Left lung (tissue), 10 donors: ENCODE data around the gene MET. TPM values are rescaled to one million over a fixed set of nuclear protein-coding genes. Genes with fewer than 3 reads are reported as not detected.
"Not testable (repeated sequence)": the region's sequence is repeated elsewhere in the genome, so short reads cannot be mapped to it uniquely, and the experiment has no call there.

Source experiments
- ATAC-seq: fragments of 200-7000 bp; cut with Tn5 transposase; one replicate; pipeline ENCODE4 v1.9.1; 2020; ENCODE audit warnings: moderate library complexity
- DNase-seq, 4 donors: peaks; one replicate each; pipeline ENCODE4 v3.0.0-alpha.2; 2013 to 2020
- H3K27ac ChIP-seq, 2 donors: fragments of 200-600 bp; sonication (generic) in 1 of 2; one replicate each; pipeline versions ENCODE4 v1.5.0 to v1.8.0; 2020 to 2021
- H3K27me3 ChIP-seq, 2 donors: fragments of 200-600 bp; sonication (generic) in 1 of 2; one replicate each; pipeline versions ENCODE4 v1.5.0 to v1.8.0; 2020 to 2021
- H3K36me3 ChIP-seq, 2 donors: fragments of 200-600 bp; sonication (generic) in 1 of 2; one replicate each; pipeline versions ENCODE4 v1.5.0 to v1.8.0; 2020 to 2021
- H3K4me1 ChIP-seq, 2 donors: fragments of 200-600 bp; one replicate each; pipeline ENCODE4 v1.8.0; 2021
- H3K4me3 ChIP-seq, 2 donors: fragments of 200-600 bp; sonication (generic) in 1 of 2; one replicate each; pipeline versions ENCODE4 v1.5.0 to v1.8.0; 2020 to 2021; ENCODE audit warnings: mild to moderate bottlenecking in 1 of 2
- H3K9me3 ChIP-seq, 2 donors: fragments of 200-600 bp; sonication (generic) in 1 of 2; one replicate each; pipeline versions ENCODE4 v1.5.0 to v1.8.0; 2020 to 2021
- CTCF ChIP-seq, 2 donors: fragments of 200-600 bp; sonication (generic) in 1 of 2; IDR thresholded peaks; one replicate each; pipeline versions ENCODE4 v1.5.0 to v1.8.0; 2021; ENCODE audit warnings: antibody characterized with exemption in 2 of 2
- intact Hi-C, 2 donors: fragments of 100-400 bp; cut with DNase I; formaldehyde crosslinking; loops; one replicate each; pipeline versions ENCODE4 v1.11.2 to v1.14.2; 2022
- polyA plus RNA-seq, 6 donors: library from polyadenylated mRNA; unstranded; fragments of 120-200 nt; gene quantifications; one replicate each; pipeline ENCODE4 v1.2.1, GENCODE V29; 2013; ENCODE audit not compliant: insufficient read length in 6 of 6
- total RNA-seq, 2 donors: library from RNA; stranded (reverse); fragmentation: NEBNext Ultra II Directional; extraction: Animal tissue kit (Norgen Biotek cat#: 25700); gene quantifications; one replicate each; pipeline ENCODE4 v1.2.1, GENCODE V29; 2021
- donor health status: DM: no; HTN: yes; CAD: no.
- donor health status: DM: no; HTN: no; CAD: no.

MET gene
- total and polyA plus RNA-seq, 8 donors = 24.7 to 89.3 (median 32.1) TPM

- Histone ChIP-seq H3K4me1 (no peaks in the 10 kb centered on the region), H3K9me3 (peaks cover 0 to 2% of the 10 kb centered on the region in 2 donors), H3K36me3 (peaks cover 0 to 7% of the 10 kb centered on the region in 2 donors), H3K27me3 (no peaks in the 10 kb centered on the region), H3K4me3 (no peak overlapping the region), H3K27ac (no peak overlapping the region)
- TF ChIP-seq CTCF (IDR thresholded peaks at IDR 0.05) = no peak
- ATAC-seq (no peak), DNase-seq (no peak)
- intact Hi-C loops = no loop called here
These were observed 70.6 kb downstream of the MET start for GRCh38 chr7:116742641-116743040.

- ATAC-seq = not testable (repeated sequence)
These were observed 71.8 kb downstream of the MET start for GRCh38 chr7:116743835-116744234.

GRCh38 chr7:116746388-116746787 is 74.4 kb downstream of the MET start:
- H3K4me3 ChIP-seq, DNase-seq, ATAC-seq, H3K27ac ChIP-seq, H3K27me3 ChIP-seq, H3K4me1 ChIP-seq, H3K36me3 ChIP-seq, intact Hi-C loops: not testable (repeated sequence)
- H3K9me3 ChIP-seq = peaks cover 0 to 13% of the 10 kb centered on the region in 2 donors

More at GRCh38 chr7:116743835-116744234, 71.8 kb downstream of the MET start:
- H3K9me3 ChIP-seq, DNase-seq, H3K36me3 ChIP-seq, H3K4me1 ChIP-seq, intact Hi-C loops, H3K4me3 ChIP-seq, H3K27me3 ChIP-seq, H3K27ac ChIP-seq: not testable (repeated sequence)

GRCh38 chr7:116751070-116751469 is 79.1 kb downstream of the MET start:
- H3K27ac ChIP-seq, H3K4me1 ChIP-seq, H3K4me3 ChIP-seq, H3K27me3 ChIP-seq, H3K36me3 ChIP-seq, ATAC-seq, intact Hi-C loops, DNase-seq: not testable (repeated sequence)
- H3K9me3 ChIP-seq = peaks cover 0 to 13% of the 10 kb centered on the region in 2 donors

- ATAC-seq (no peak), DNase-seq (no peak)
- intact Hi-C loops = no loop called here
- Histone ChIP-seq H3K27me3 (no peaks in the 10 kb centered on the region), H3K27ac (no peak overlapping the region), H3K36me3 (no peaks in the 10 kb centered on the region), H3K4me3 (no peak overlapping the region), H3K4me1 (no peaks in the 10 kb centered on the region), H3K9me3 (peaks cover 0 to 11% of the 10 kb centered on the region in 2 donors)
- no peak for TF ChIP-seq CTCF (IDR thresholded peaks at IDR 0.05)
These were observed 80.5 kb downstream of the MET start for GRCh38 chr7:116752305-116753074.

GRCh38 chr7:116753130-116753529 is 81.1 kb downstream of the MET start:
- no peak for TF ChIP-seq CTCF (IDR thresholded peaks at IDR 0.05)
- ATAC-seq (no peak), DNase-seq (no peak)
- no peaks in the 10 kb centered on the region for H3K4me1 ChIP-seq
- no peaks in the 10 kb centered on the region for H3K36me3 ChIP-seq
- intact Hi-C loops = no loop called here
- H3K27ac ChIP-seq = no peak overlapping the region
- H3K9me3 ChIP-seq = peaks cover 0 to 8% of the 10 kb centered on the region in 2 donors
- no peaks in the 10 kb centered on the region for H3K27me3 ChIP-seq
- H3K4me3 ChIP-seq = no peak overlapping the region

GRCh38 chr7:116754186-116754585 is 82.2 kb downstream of the MET start:
- H3K9me3 ChIP-seq = peaks cover 0 to 4% of the 10 kb centered on the region in 2 donors
- no peaks in the 10 kb centered on the region for H3K36me3 ChIP-seq
- H3K27me3 ChIP-seq = no peaks in the 10 kb centered on the region
- no peak for TF ChIP-seq CTCF (IDR thresholded peaks at IDR 0.05)
- DNase-seq (no peak), ATAC-seq (no peak)
- intact Hi-C loops = no loop called here
- H3K27ac ChIP-seq = no peak overlapping the region
- H3K4me1 ChIP-seq = no peaks in the 10 kb centered on the region
- H3K4me3 ChIP-seq = no peak overlapping the region
